Measurements from ENCODE around the gene PRAMEF6.
"Not testable (repeated sequence)": the region's sequence is repeated elsewhere in the genome, so short reads cannot be mapped to it uniquely, and the experiment has no call there.

PRAMEF6 gene

DNA sequence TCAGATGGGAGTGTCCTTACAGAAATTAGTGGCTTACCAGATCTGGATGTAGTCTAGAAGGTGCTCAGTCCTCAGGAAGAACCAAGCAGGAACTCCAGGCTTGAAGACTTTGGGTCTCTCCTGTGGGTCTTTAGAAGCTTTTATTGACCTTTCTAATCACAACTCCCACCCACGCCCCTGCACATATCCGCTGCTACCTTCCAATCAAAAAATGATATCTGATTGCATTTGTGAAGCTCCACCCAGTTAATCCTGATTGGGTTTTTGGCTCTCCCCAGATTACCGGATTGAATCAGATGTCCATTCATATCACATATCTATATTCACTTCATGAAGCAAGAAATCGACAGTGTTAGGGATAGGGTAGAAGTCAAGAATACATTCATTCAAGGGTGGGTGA lies at the start of gene PRAMEF6:
Gene PRAMEF6, minus strand, starts transcription at position 101 of the 400 bp plus-strand sequence. CDS start 5,062 bp downstream, outside the sequence.
- H3K27ac ChIP-seq, H3K4me3 ChIP-seq: not testable (repeated sequence)

DNA sequence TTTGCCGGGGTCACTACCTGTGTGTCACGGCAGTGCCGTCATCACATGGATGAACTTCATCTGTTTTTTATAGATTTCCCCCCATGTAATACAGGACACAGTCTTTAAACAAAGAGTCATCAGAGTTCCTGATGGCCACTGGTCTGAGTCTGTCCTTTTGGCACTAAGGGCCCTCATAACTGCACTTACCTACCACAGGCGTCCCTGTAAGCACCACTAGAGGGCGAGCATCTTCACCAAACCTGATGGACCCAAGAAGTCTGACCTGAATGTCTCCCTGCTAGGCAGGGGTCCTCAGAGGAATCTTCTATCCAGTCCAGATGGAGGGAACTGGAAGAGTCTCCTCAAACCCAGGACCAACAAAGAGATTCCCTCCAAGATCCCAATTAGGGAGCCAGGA lies 23.0 kb downstream of the PRAMEF6 start:
- not testable (repeated sequence) for H3K4me3 ChIP-seq, H3K27ac ChIP-seq

DNA sequence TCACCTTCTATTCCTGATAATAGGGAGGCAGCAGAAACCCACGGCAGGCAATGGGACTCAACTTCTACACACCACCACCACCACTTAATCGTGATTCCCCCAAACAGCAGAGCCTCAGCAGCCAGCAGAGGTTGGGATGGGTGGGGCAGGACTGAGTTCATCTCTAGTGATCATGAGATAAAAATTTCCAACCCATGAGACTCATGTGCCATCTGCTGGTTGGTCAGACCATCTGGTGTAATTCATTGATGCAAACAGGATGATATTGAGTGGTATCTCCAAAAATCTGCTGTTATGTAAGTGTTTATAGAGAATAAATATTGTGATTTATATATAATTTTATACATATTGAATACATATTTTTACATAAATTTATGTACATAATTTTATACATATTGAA lies 25.6 kb downstream of the PRAMEF6 start:
- H3K4me3 ChIP-seq, H3K27ac ChIP-seq: not testable (repeated sequence)

DNA sequence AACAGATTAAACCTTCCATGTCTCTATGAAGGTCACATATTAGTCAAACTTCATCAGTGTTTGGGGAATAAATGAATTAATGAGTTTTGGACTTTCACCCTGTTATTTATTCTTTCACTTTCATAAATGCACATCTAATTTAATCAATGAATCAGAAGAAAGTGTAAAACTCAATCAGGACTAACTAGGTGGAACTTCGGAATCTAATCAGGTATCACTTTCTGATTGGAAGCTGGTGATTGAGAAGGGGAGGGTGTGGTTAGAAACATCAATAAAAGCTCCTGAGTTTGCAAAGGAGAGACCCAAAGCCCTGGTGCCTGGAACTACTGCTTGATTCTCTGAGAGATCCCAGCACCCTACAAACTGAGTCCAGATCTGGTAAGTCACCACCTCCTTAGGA lies 31.1 kb downstream of the PRAMEF6 start, which contains the start of gene PRAMEF7:
Gene PRAMEF7, plus strand, starts transcription at position 301 of the 400 bp plus-strand sequence. CDS start 1,083 bp downstream, outside the sequence.
- not testable (repeated sequence) for H3K4me3 ChIP-seq, H3K27ac ChIP-seq

DNA sequence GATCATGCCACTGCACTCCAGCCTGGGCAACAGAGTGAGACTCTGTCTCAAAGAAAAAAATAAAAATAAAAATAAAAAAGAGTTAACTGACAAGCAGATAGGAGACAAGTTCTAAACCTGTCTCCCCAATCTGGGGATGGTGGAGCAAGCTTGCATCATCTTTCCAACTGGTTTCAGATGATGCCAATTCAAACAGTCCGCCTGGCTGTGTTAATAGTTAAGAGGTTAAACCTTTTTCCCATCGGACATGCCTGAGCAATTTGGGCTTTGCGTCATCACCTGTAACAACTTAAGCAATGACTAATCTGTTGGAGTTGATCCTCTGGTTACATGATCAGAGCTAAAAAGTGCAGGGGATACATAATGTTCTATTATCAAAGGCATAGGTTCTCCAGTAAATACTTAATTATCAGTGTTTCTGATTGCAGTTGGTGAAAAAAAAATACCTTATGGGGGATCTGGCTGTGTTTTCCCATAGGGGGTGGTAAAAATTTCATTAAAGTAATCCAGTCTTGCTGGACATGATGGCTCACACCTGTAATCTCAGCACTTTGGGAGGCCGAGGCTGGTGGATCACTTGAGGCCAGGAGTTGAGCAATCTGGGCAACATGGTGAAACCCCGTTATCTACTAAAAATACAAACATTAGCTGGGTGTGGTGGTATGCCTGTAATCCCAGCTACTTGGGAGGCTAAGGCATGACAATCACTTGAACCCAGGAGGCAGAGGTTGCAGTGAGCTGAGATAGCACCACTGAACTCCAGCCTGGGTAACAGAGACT lies 43.4 kb downstream of the PRAMEF6 start:
- H3K27ac ChIP-seq, H3K4me3 ChIP-seq: not testable (repeated sequence)

DNA sequence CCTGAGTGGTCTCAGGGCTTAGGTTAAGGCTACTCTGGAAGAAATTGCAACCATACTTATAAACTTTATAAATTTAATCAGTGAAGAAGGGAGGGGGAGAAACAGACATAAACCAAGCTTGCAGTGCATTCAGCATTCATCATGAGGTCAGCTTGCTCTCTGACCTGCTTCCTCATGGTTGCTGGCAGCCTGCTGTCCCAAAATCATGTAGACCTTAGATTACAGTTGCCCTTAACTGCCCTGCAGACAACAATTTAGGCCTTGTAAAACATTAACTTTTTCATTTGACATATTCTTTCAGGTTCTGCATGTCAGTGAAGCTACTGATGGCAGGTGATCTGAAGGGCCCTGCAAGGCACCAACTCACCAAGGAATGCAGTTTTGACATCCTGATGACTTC lies 48.2 kb downstream of the PRAMEF6 start:
- H3K27ac ChIP-seq, H3K4me3 ChIP-seq: not testable (repeated sequence)

DNA sequence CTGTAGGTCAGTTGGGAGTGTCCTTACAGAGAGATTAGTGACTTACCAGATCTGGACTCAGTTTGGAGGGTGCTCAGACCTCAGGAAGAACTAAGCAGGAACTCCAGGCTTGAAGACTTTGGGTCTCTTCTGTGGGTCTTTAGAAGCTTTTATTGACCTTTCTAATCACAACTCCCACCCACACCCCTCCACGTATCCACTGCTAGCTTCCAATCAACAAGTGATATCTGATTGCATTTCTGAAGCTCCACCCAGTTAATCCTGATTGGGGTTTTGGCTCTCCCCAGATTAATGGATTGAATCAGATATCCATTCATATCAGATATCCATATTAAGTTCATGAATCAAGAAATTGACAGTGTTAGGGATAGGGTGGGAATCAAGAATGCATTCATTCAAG lies 49.2 kb downstream of the PRAMEF6 start, which contains the start of gene PRAMEF10:
Gene PRAMEF10, minus strand, starts transcription at position 101 of the 400 bp plus-strand sequence. CDS start 2,423 bp downstream, outside the sequence.
- not testable (repeated sequence) for H3K27ac ChIP-seq, H3K4me3 ChIP-seq

Data from skin epidermis (tissue), 12 donors.